H1 (cell line): ENCODE data around the gene NACAD. TPM values are rescaled to one million over a fixed set of nuclear protein-coding genes. Genes with fewer than 3 reads are reported as not detected.

ENCODE experiments used
- CTCF ChIA-PET: fragments of 300-600 bp; sonication (Branson Sonifier 250); formaldehyde crosslinking; loops from one replicate; lab custom pipeline; 2021; ENCODE audit not compliant: partially characterized antibody; lab: Charles Lee
- POLR2A ChIA-PET: fragments of 300-600 bp; sonication (Branson Sonifier 250); formaldehyde crosslinking; loops from one replicate; lab custom pipeline; 2021; ENCODE audit warnings: inconsistent platforms; ENCODE audit not compliant: partially characterized antibody; lab: Charles Lee
- DNase-seq, 2 experiments: peaks; one replicate each; pipeline versions ENCODE4 v3.0.0 to v3.0.0-alpha.2; 2010 to 2022; ENCODE audit warnings: low spot score in 2 of 2, low read depth in 1 of 2, mixed read lengths in 1 of 2
- FAIRE-seq: peaks from 2 replicates; lab custom pipeline; 2011; peaks lifted over from hg19 to GRCh38; lab: Jason Lieb, UNC
- H2AFZ ChIP-seq: 2 replicates; pipeline ENCODE4 v1.8.1; 2012; ENCODE audit warnings: low read length, inconsistent platforms
- H2AK5ac ChIP-seq: 2 replicates; pipeline ENCODE4 v1.6.1; 2013; ENCODE audit warnings: low read depth, low read length
- H2BK120ac ChIP-seq: replicated peaks from 2 replicates; pipeline ENCODE3; 2013; ENCODE audit warnings: low read depth, low read length, inconsistent platforms
- H2BK12ac ChIP-seq: 2 replicates; pipeline ENCODE4 v1.6.1; 2013; ENCODE audit warnings: low read depth, low read length
- H2BK15ac ChIP-seq: 2 replicates; pipeline ENCODE4 v1.6.1; 2013; ENCODE audit warnings: low read length
- H2BK20ac ChIP-seq: 2 replicates; pipeline ENCODE4 v1.6.1; 2013; ENCODE audit warnings: low read length
- H2BK5ac ChIP-seq: 2 replicates; pipeline ENCODE4 v1.6.1; 2013; ENCODE audit warnings: low read depth, low read length
- H3K14ac ChIP-seq: 2 replicates; pipeline ENCODE4 v1.6.1; 2013; ENCODE audit warnings: inconsistent platforms; ENCODE audit not compliant: insufficient read length
- H3K18ac ChIP-seq: 2 replicates; pipeline ENCODE4 v1.6.1; 2013; ENCODE audit warnings: low read length; ENCODE audit errors: extremely low read depth
- H3K23ac ChIP-seq: 2 replicates; pipeline ENCODE4 v1.6.1; 2013; ENCODE audit warnings: inconsistent platforms; ENCODE audit not compliant: insufficient read length
- H3K23me2 ChIP-seq: 2 replicates; pipeline ENCODE4 v1.6.1; 2013; ENCODE audit warnings: low read depth, low read length
- H3K27ac ChIP-seq: 2 replicates; pipeline ENCODE4 v1.6.1; 2011; ENCODE audit warnings: low read depth, low read length, inconsistent platforms
- H3K27me3 ChIP-seq, 4 experiments: replicated peaks in 1 of 4; 1 replicate in 1 of 4; 2 replicates in 3 of 4; pipeline versions ENCODE4 v1.6.1 to v1.8.1; 2011 to 2013; ENCODE audit warnings: low read length in 3 of 4, mild to moderate bottlenecking in 3 of 4, inconsistent platforms in 2 of 4, mixed read lengths in 2 of 4, moderate library complexity in 1 of 4; ENCODE audit not compliant: control insufficient read depth in 3 of 4, insufficient read depth in 3 of 4; ENCODE audit errors: extremely low read depth in 1 of 4
- H3K36me3 ChIP-seq, 4 experiments: 2 replicates each; pipeline versions ENCODE4 v1.6.1 to v1.8.1; 2011 to 2013; ENCODE audit warnings: mild to moderate bottlenecking in 4 of 4, low read length in 3 of 4, moderate library complexity in 2 of 4, control low read depth in 1 of 4, inconsistent platforms in 1 of 4; ENCODE audit not compliant: insufficient read depth in 4 of 4, control insufficient read depth in 2 of 4
- H3K4ac ChIP-seq: replicated peaks from 2 replicates; pipeline ENCODE3; 2013; ENCODE audit warnings: low read length, low read depth, mixed read lengths, inconsistent platforms; ENCODE audit not compliant: insufficient read length
- H3K4me1 ChIP-seq, 4 experiments: replicated peaks in 1 of 4; 1 replicate in 1 of 4; 2 replicates in 3 of 4; pipeline versions ENCODE4 v1.6.1 to v1.8.1; 2011 to 2013; ENCODE audit warnings: low read length in 3 of 4, inconsistent platforms in 2 of 4, mixed read lengths in 1 of 4; ENCODE audit not compliant: insufficient read depth in 4 of 4, control insufficient read depth in 3 of 4
- H3K4me2 ChIP-seq, 2 experiments: 2 replicates each; pipeline versions ENCODE4 v1.6.1 to v1.8.1; 2011 to 2013; ENCODE audit warnings: low read depth in 2 of 2, low read length in 2 of 2, control low read depth in 1 of 2, inconsistent platforms in 1 of 2, mild to moderate bottlenecking in 1 of 2; ENCODE audit not compliant: insufficient read depth in 1 of 2
- H3K4me3 ChIP-seq, 4 experiments: fragments of 200-600, 300-600 bp in 1 of 4; sonication (generic), shearing (Covaris generic), sonication (Bioruptor Twin) in 1 of 4; 2 replicates each; pipeline versions ENCODE4 v1.5.1 to v1.8.1; 2011 to 2016; ENCODE audit warnings: low read length in 4 of 4, low read depth in 3 of 4, control low read depth in 2 of 4, inconsistent platforms in 2 of 4, mild to moderate bottlenecking in 2 of 4, mixed read lengths in 1 of 4, moderate library complexity in 1 of 4; ENCODE audit not compliant: insufficient read depth in 2 of 4; ENCODE audit errors: extremely low read depth in 1 of 4
- H3K56ac ChIP-seq: replicated peaks from 2 replicates; pipeline ENCODE3; 2013; ENCODE audit warnings: low read depth, mild to moderate bottlenecking, mixed read lengths, low read length, inconsistent platforms; ENCODE audit not compliant: insufficient read length
- H3K79me1 ChIP-seq: 2 replicates; pipeline ENCODE4 v1.6.1; 2013; ENCODE audit warnings: low read depth, low read length, control low read depth
- H3K79me2 ChIP-seq, 2 experiments: 2 replicates each; pipeline versions ENCODE4 v1.6.1 to v1.8.1; 2012 to 2013; ENCODE audit warnings: low read length in 2 of 2, mild to moderate bottlenecking in 2 of 2, inconsistent platforms in 1 of 2; ENCODE audit not compliant: insufficient read depth in 2 of 2, control insufficient read depth in 1 of 2
- H3K9ac ChIP-seq, 4 experiments: replicated peaks in 1 of 4; 1 replicate in 1 of 4; 2 replicates in 3 of 4; pipeline versions ENCODE4 v1.6.1 to v1.8.1; 2011 to 2013; ENCODE audit warnings: low read depth in 3 of 4, low read length in 3 of 4, control low read depth in 2 of 4, mild to moderate bottlenecking in 2 of 4, moderate library complexity in 2 of 4, inconsistent platforms in 1 of 4; ENCODE audit errors: extremely low read depth in 1 of 4
- H3K9me3 ChIP-seq, 2 experiments: 2 replicates each; pipeline versions ENCODE4 v1.6.1 to v1.8.1; 2012 to 2013; ENCODE audit warnings: mild to moderate bottlenecking in 2 of 2, moderate library complexity in 2 of 2, control low read depth in 1 of 2, inconsistent platforms in 1 of 2, low read depth in 1 of 2, low read length in 1 of 2, mixed read lengths in 1 of 2; ENCODE audit not compliant: insufficient read depth in 2 of 2
- H4K20me1 ChIP-seq, 2 experiments: replicated peaks in 1 of 2; 2 replicates each; pipeline versions ENCODE3 to v1.8.1; 2011 to 2013; ENCODE audit warnings: inconsistent platforms in 2 of 2, low read length in 2 of 2, mild to moderate bottlenecking in 1 of 2; ENCODE audit not compliant: insufficient read depth in 2 of 2, control insufficient read depth in 1 of 2
- H4K5ac ChIP-seq: 2 replicates; pipeline ENCODE4 v1.6.1; 2013; ENCODE audit warnings: low read length, low read depth, mixed read lengths, inconsistent platforms; ENCODE audit not compliant: insufficient read length
- H4K8ac ChIP-seq: 2 replicates; pipeline ENCODE4 v1.8.0; 2013; ENCODE audit warnings: mild to moderate bottlenecking, moderate library complexity, low read length, inconsistent platforms; ENCODE audit not compliant: insufficient read depth; ENCODE audit errors: extremely low read depth
- H4K91ac ChIP-seq: replicated peaks from 2 replicates; pipeline ENCODE3; 2013; ENCODE audit warnings: low read length, mixed read lengths, inconsistent platforms; ENCODE audit not compliant: insufficient read length
- BCL11A ChIP-seq, 2 experiments: IDR thresholded peaks; one replicate each; pipeline ENCODE4 v1.6.1; 2011; ENCODE audit warnings: low read depth in 2 of 2, low read length in 2 of 2, mild to moderate bottlenecking in 2 of 2
- CTCF ChIP-seq, 3 experiments: IDR thresholded peaks; 1 replicate in 2 of 3; 2 replicates in 1 of 3; pipeline versions ENCODE4 v1.5.1 to v1.6.1; 2011; ENCODE audit warnings: low read length in 3 of 3, mild to moderate bottlenecking in 3 of 3, inconsistent platforms in 2 of 3, low read depth in 1 of 3, moderate library complexity in 1 of 3; ENCODE audit not compliant: insufficient read depth in 1 of 3; ENCODE audit errors: control extremely low read depth in 1 of 3
- EGR1 ChIP-seq: IDR thresholded peaks from 2 replicates; pipeline ENCODE4 v1.6.1; 2011; ENCODE audit warnings: low read depth, low read length, borderline replicate concordance
- MAX ChIP-seq: IDR thresholded peaks from 2 replicates; pipeline ENCODE4 v1.6.1; 2012; ENCODE audit warnings: inconsistent platforms
- RXRA ChIP-seq: IDR thresholded peaks from 2 replicates; pipeline ENCODE4 v1.6.1; 2011; ENCODE audit warnings: low read depth, mild to moderate bottlenecking, low read length, moderate library complexity; ENCODE audit not compliant: insufficient read depth
- SIN3A ChIP-seq, 2 experiments: IDR thresholded peaks in 1 of 2; conservative IDR thresholded peaks in 1 of 2; 2 replicates each; pipeline ENCODE4 v1.6.1; 2011 to 2012; ENCODE audit warnings: low read length in 2 of 2, improper control_type of control experiment in 1 of 2, low read depth in 1 of 2, mild to moderate bottlenecking in 1 of 2
- TBP ChIP-seq: IDR thresholded peaks from 2 replicates; pipeline ENCODE4 v1.6.1; 2011; ENCODE audit warnings: low read depth, low read length, improper control_type of control experiment
- YY1 ChIP-seq: IDR thresholded peaks from 2 replicates; pipeline ENCODE4 v1.6.1; 2011; ENCODE audit warnings: low read depth, mild to moderate bottlenecking, low read length
- WGBS, 2 experiments: shearing (Covaris generic) in 1 of 2; methylation state at CpG; one replicate each; pipeline versions ENCODE4 v1.1.6 to v1.1.7; 2013 to 2015; ENCODE audit warnings: low lambda C conversion rate in 2 of 2, mixed read lengths in 2 of 2, inconsistent platforms in 1 of 2, low coverage in 1 of 2, missing lambda C conversion rate in 1 of 2; ENCODE audit not compliant: insufficient replicate concordance in 2 of 2, insufficient coverage in 1 of 2, insufficient read length in 1 of 2; ENCODE audit errors: extremely low coverage in 1 of 2, missing lambda C conversion rate in 1 of 2; 5-methylcytosine and 5-hydroxymethylcytosine counted together
- polyA plus RNA-seq, 7 experiments: library from polyadenylated mRNA; depleted of rRNA in 3 of 7; stranded (reverse) in 5 of 7; unstranded in 2 of 7; fragments of >200 nt in 5 of 7; fragments of 200-250 nt in 2 of 7; gene quantifications; 1 replicate in 5 of 7; 2 replicates in 1 of 7; 4 replicates in 1 of 7; pipeline versions ENCODE4 v1.2.1 to v1.2.3, GENCODE V29; 2011 to 2013; ENCODE audit warnings: missing spikeins in 2 of 7, mixed read lengths in 2 of 7
- total RNA-seq: library from RNA; stranded (reverse); fragmentation: NEBNext Ultra II Directional; extraction: Animal tissue kit (Norgen Biotek cat#: 25700); gene quantifications from 2 replicates; pipeline ENCODE4 v1.2.1, GENCODE V29; 2021

NACAD gene
- total and polyA plus RNA-seq, 2 of the 8 experiments (the other 6 are each of a cell fraction or from before 2014, with no cell fraction given) = 1.3 to 6.0 TPM

GRCh38 chr7:45122975-45123860 is 34.4 kb upstream of the NACAD start:
- no peak overlapping the region for H3K56ac ChIP-seq
- no peaks in the 10 kb centered on the region for H3K9me3 ChIP-seq
- no peaks in the 10 kb centered on the region for H3K79me2 ChIP-seq
- H3K27me3 ChIP-seq = no peaks in the 10 kb centered on the region
- peak overlapping the region; percentile 32; the same call in 1 of the 2 replicates for H2BK5ac ChIP-seq
- no peak overlapping the region for H3K9ac ChIP-seq
- H3K14ac ChIP-seq = no peak overlapping the region
- H3K23me2 ChIP-seq = no peaks in the 10 kb centered on the region
- POLR2A ChIA-PET = interaction anchor here (0.6 to 6.5 kb wide), 5 partner anchors 9 to 518 kb away, joined by 3 to 43 read pairs (median 4); partner anchors contain the start of gene TBRG4
- peak overlapping the region; percentile 29; the same call in 1 of the 2 replicates for H2BK12ac ChIP-seq
- peak overlapping the region; percentile 21 for H4K5ac ChIP-seq
- H2BK120ac ChIP-seq = no peak overlapping the region
- DNase-seq (no peak), FAIRE-seq (no peak)
- CTCF ChIA-PET = interaction anchor here (0.8 to 5.5 kb wide), 10 partner anchors 8 to 159 kb away, joined by 3 to 39 read pairs (median 4); partner anchors contain the start of gene TBRG4
- H3K4me1 ChIP-seq = peaks cover 0 to 13% (median 10%) of the 10 kb centered on the region in 4 experiments; a peak in 6 of 7 replicates
- no peaks in the 10 kb centered on the region for H4K20me1 ChIP-seq
- no peak overlapping the region for H2AK5ac ChIP-seq
- no peak overlapping the region for H2AFZ ChIP-seq
- no peaks in the 10 kb centered on the region for H3K36me3 ChIP-seq
- no peak overlapping the region for H4K8ac ChIP-seq
- no peak overlapping the region for H3K4ac ChIP-seq
- peak overlapping the region; percentile 27 for H4K91ac ChIP-seq
- peak overlapping the region; percentile 55; the same call in 1 of the 2 replicates for H3K18ac ChIP-seq
- 0 out of 2 replicates have a peak overlapping the region, but pooled peaks have one; percentile 31 for H2BK15ac ChIP-seq
- H3K4me2 ChIP-seq = no peak overlapping the region; a peak in 2 of 4 replicates
- 90% methylated on average over 16 of the region's 16 CpGs; no CpG with 5 or more reads in 1 of the 2 experiments for WGBS, 2 experiments
- H3K23ac ChIP-seq = no peak overlapping the region
- no peak overlapping the region for H3K27ac ChIP-seq
- H3K4me3 ChIP-seq = peak overlapping the region in 1 of 4 experiments; percentile 5; a peak in 1 of 8 replicates
- no peaks in the 10 kb centered on the region for H3K79me1 ChIP-seq
- peak overlapping the region; percentile 72; the same call in 1 of the 2 replicates for H2BK20ac ChIP-seq
- no peak for TF ChIP-seq BCL11A (IDR thresholded peaks at IDR 0.05; ENCODE audit: low read depth in 2 of 2, low read length in 2 of 2)
- TF ChIP-seq SIN3A (conservative IDR thresholded peaks at IDR 0.05 in 1 of 2, IDR thresholded peaks at IDR 0.05 in 1 of 2; ENCODE audit: low read depth in 1 of 2, low read length in 2 of 2) = no peak
- no peak for TF ChIP-seq EGR1
- no peak for TF ChIP-seq YY1
- TF ChIP-seq CTCF (IDR thresholded peaks at IDR 0.05; ENCODE audit: control extremely low read depth in 1 of 3, insufficient read depth in 1 of 3, low read depth in 1 of 3, low read length in 3 of 3) = no peak
- no peak for TF ChIP-seq TBP
- no peak for TF ChIP-seq MAX
- TF ChIP-seq RXRA = no peak
